ENCODE measurements around the gene BRIP1.
"Not testable (repeated sequence)": the region's sequence is repeated elsewhere in the genome, so short reads cannot be mapped to it uniquely, and the experiment has no call there.

The BRIP1 gene

GRCh38 chr17:61833536-61834193 lies 29.7 kb downstream of the BRIP1 start:
- TF ChIP-seq CTCF (IDR thresholded peaks at IDR 0.05; ENCODE audit: insufficient read depth, low read length, poor library complexity, severe bottlenecking), result no peak
- H3K36me3 ChIP-seq (ENCODE audit: control insufficient read depth, insufficient read depth, low read length), result no peaks in the 10 kb centered on the region
- H3K4me3 ChIP-seq (replicated peaks; ENCODE audit: low read depth, low read length), result no peak overlapping the region
- H3K27me3 ChIP-seq (replicated peaks; ENCODE audit: control insufficient read depth, insufficient read depth, low read length), result no peaks in the 10 kb centered on the region
- DNase-seq (ENCODE audit: extremely low read depth, insufficient read length), result no peak

GRCh38 chr17:61832463-61832862 lies 30.9 kb downstream of the BRIP1 start:
- H3K4me3 ChIP-seq (replicated peaks; ENCODE audit: low read depth, low read length), result no peak overlapping the region
- DNase-seq (ENCODE audit: extremely low read depth, insufficient read length), result no peak
- no peaks in the 10 kb centered on the region for H3K36me3 ChIP-seq (ENCODE audit: control insufficient read depth, insufficient read depth, low read length)
- H3K27me3 ChIP-seq (replicated peaks; ENCODE audit: control insufficient read depth, insufficient read depth, low read length), result no peaks in the 10 kb centered on the region
- no peak for TF ChIP-seq CTCF (IDR thresholded peaks at IDR 0.05; ENCODE audit: insufficient read depth, low read length, poor library complexity, severe bottlenecking)

GRCh38 chr17:61831099-61831498 lies 32.2 kb downstream of the BRIP1 start:
- no peak overlapping the region for H3K4me3 ChIP-seq (replicated peaks; ENCODE audit: low read depth, low read length)
- no peak for TF ChIP-seq CTCF (IDR thresholded peaks at IDR 0.05; ENCODE audit: insufficient read depth, low read length, poor library complexity, severe bottlenecking)
- no peaks in the 10 kb centered on the region for H3K27me3 ChIP-seq (replicated peaks; ENCODE audit: control insufficient read depth, insufficient read depth, low read length)
- no peaks in the 10 kb centered on the region for H3K36me3 ChIP-seq (ENCODE audit: control insufficient read depth, insufficient read depth, low read length)
- no peak for DNase-seq (ENCODE audit: extremely low read depth, insufficient read length)

GRCh38 chr17:61828694-61829093 lies 34.6 kb downstream of the BRIP1 start:
- no peak for DNase-seq (ENCODE audit: extremely low read depth, insufficient read length)
- no peaks in the 10 kb centered on the region for H3K36me3 ChIP-seq (ENCODE audit: control insufficient read depth, insufficient read depth, low read length)
- no peak overlapping the region for H3K4me3 ChIP-seq (replicated peaks; ENCODE audit: low read depth, low read length)
- H3K27me3 ChIP-seq (replicated peaks; ENCODE audit: control insufficient read depth, insufficient read depth, low read length), result no peaks in the 10 kb centered on the region
- TF ChIP-seq CTCF (IDR thresholded peaks at IDR 0.05; ENCODE audit: insufficient read depth, low read length, poor library complexity, severe bottlenecking), result no peak

GRCh38 chr17:61827649-61828395 lies 35.5 kb downstream of the BRIP1 start:
- Histone ChIP-seq H3K4me3 (replicated peaks; ENCODE audit: low read depth, low read length) (no peak overlapping the region), H3K27me3 (replicated peaks; ENCODE audit: control insufficient read depth, insufficient read depth, low read length) (no peaks in the 10 kb centered on the region), H3K36me3 (ENCODE audit: control insufficient read depth, insufficient read depth, low read length) (no peaks in the 10 kb centered on the region)
- DNase-seq (ENCODE audit: extremely low read depth, insufficient read length), result no peak
- TF ChIP-seq CTCF (IDR thresholded peaks at IDR 0.05; ENCODE audit: insufficient read depth, low read length, poor library complexity, severe bottlenecking), result no peak

GRCh38 chr17:61826866-61827265 lies 36.5 kb downstream of the BRIP1 start:
- not testable (repeated sequence) for H3K27me3 ChIP-seq (replicated peaks; ENCODE audit: control insufficient read depth, insufficient read depth, low read length); H3K4me3 ChIP-seq (replicated peaks; ENCODE audit: low read depth, low read length); H3K36me3 ChIP-seq (ENCODE audit: control insufficient read depth, insufficient read depth, low read length); DNase-seq (ENCODE audit: extremely low read depth, insufficient read length)

GRCh38 chr17:61826198-61826597 lies 37.1 kb downstream of the BRIP1 start:
- H3K4me3 ChIP-seq (replicated peaks; ENCODE audit: low read depth, low read length); H3K36me3 ChIP-seq (ENCODE audit: control insufficient read depth, insufficient read depth, low read length); DNase-seq (ENCODE audit: extremely low read depth, insufficient read length); H3K27me3 ChIP-seq (replicated peaks; ENCODE audit: control insufficient read depth, insufficient read depth, low read length): not testable (repeated sequence)

All from GM06990 (cell line).